Measurements from ENCODE around the gene CXCL10. TPM values are rescaled to one million over a fixed set of nuclear protein-coding genes. Genes with fewer than 3 reads are reported as not detected.
"Not testable (repeated sequence)": the region's sequence is repeated elsewhere in the genome, so short reads cannot be mapped to it uniquely, and the experiment has no call there.

CXCL10 gene
- total RNA-seq, 1 donor from 2014 or later = 0.81 TPM

GRCh38 chr4:76028350-76028765, 5.1 kb upstream of the CXCL10 start:
- no peak for DNase-seq (ENCODE audit: low spot score)

GRCh38 chr4:76024065-76024464, 768 bp upstream of the CXCL10 start:
- DNase-seq (ENCODE audit: low spot score) = no peak

- no peak for DNase-seq (ENCODE audit: low spot score)
Measured at GRCh38 chr4:76022677-76023076, 620 bp downstream of the CXCL10 start.

GRCh38 chr4:76022031-76022430, 1.3 kb downstream of the CXCL10 start:
- DNase-seq (ENCODE audit: low spot score) = no peak

- no peak for DNase-seq (ENCODE audit: low spot score)
Measured at GRCh38 chr4:76017056-76017686, 6.1 kb downstream of the CXCL10 start.

- no peak for DNase-seq (ENCODE audit: low spot score)
Measured at GRCh38 chr4:76016393-76016792, 6.9 kb downstream of the CXCL10 start.

- no peak for DNase-seq (ENCODE audit: low spot score)
Measured at GRCh38 chr4:76013540-76013939, 9.8 kb downstream of the CXCL10 start.

GRCh38 chr4:76012388-76012801, 10.9 kb downstream of the CXCL10 start:
- DNase-seq (ENCODE audit: low spot score) = no peak

- DNase-seq (ENCODE audit: low spot score) = peak; percentile 36
Measured at GRCh38 chr4:76011700-76012387, 11.5 kb downstream of the CXCL10 start.

GRCh38 chr4:76011018-76011670, 12.2 kb downstream of the CXCL10 start:
- DNase-seq (ENCODE audit: low spot score) = no peak

GRCh38 chr4:76010576-76010975, 12.7 kb downstream of the CXCL10 start:
- no peak for DNase-seq (ENCODE audit: low spot score)

- DNase-seq (ENCODE audit: low spot score) = no peak
Measured at GRCh38 chr4:76009311-76009710, 14.0 kb downstream of the CXCL10 start.

GRCh38 chr4:76007089-76007862, 16.0 kb downstream of the CXCL10 start, which contains the start of gene CXCL9:
TSS of gene CXCL9 (minus strand) at chr4:76007509. CDS start at chr4:76007449, 60 bp downstream.
- no peak for DNase-seq (ENCODE audit: low spot score)

- no peak for DNase-seq (ENCODE audit: low spot score)
Measured at GRCh38 chr4:76003620-76004019, 19.7 kb downstream of the CXCL10 start.

GRCh38 chr4:76003035-76003434, 20.3 kb downstream of the CXCL10 start:
- no peak for DNase-seq (ENCODE audit: low spot score)

GRCh38 chr4:76002176-76002575, 21.1 kb downstream of the CXCL10 start:
- no peak for DNase-seq (ENCODE audit: low spot score)

- DNase-seq (ENCODE audit: low spot score) = no peak
Measured at GRCh38 chr4:76001700-76002099, 21.6 kb downstream of the CXCL10 start.

- no peak for DNase-seq (ENCODE audit: low spot score)
Measured at GRCh38 chr4:76000279-76000678, 23.0 kb downstream of the CXCL10 start.

GRCh38 chr4:75998525-75999147, 24.7 kb downstream of the CXCL10 start:
- not testable (repeated sequence) for DNase-seq (ENCODE audit: low spot score)

- DNase-seq (ENCODE audit: low spot score) = no peak
Measured at GRCh38 chr4:75997946-75998345, 25.4 kb downstream of the CXCL10 start.

GRCh38 chr4:75997081-75997480, 26.2 kb downstream of the CXCL10 start:
- DNase-seq (ENCODE audit: low spot score) = no peak

- DNase-seq (ENCODE audit: low spot score) = no peak
Measured at GRCh38 chr4:75995727-75996126, 27.6 kb downstream of the CXCL10 start.
